Measurements from ENCODE around the gene PC. TPM values are rescaled to one million over a fixed set of nuclear protein-coding genes. Genes with fewer than 3 reads are reported as not detected.

PC gene
- total RNA-seq, 1 donor from 2014 or later: 9.5 TPM

GRCh38 chr11:66883016-66883965, 74.9 kb downstream of the PC start:
- peak; percentile 79 for DNase-seq

GRCh38 chr11:66882561-66883015, 75.6 kb downstream of the PC start:
- DNase-seq: peak; percentile 47

GRCh38 chr11:66881927-66882452, 76.2 kb downstream of the PC start:
- no peak for DNase-seq

GRCh38 chr11:66881451-66881835, 76.7 kb downstream of the PC start:
- no peak for DNase-seq

- DNase-seq: no peak
Observed at GRCh38 chr11:66880496-66881450, 77.4 kb downstream of the PC start.

- DNase-seq: no peak
Observed at GRCh38 chr11:66879999-66880398, 78.2 kb downstream of the PC start.

GRCh38 chr11:66879583-66879982, 78.6 kb downstream of the PC start:
- DNase-seq: no peak

GRCh38 chr11:66879000-66879399, 79.2 kb downstream of the PC start:
- DNase-seq: no peak

GRCh38 chr11:66878474-66878873, 79.7 kb downstream of the PC start:
- DNase-seq: no peak

- DNase-seq: no peak
Observed at GRCh38 chr11:66877588-66878385, 80.4 kb downstream of the PC start.

GRCh38 chr11:66875378-66875777, 82.8 kb downstream of the PC start:
- no peak for DNase-seq

- DNase-seq: no peak
Observed at GRCh38 chr11:66874232-66874631, 84.0 kb downstream of the PC start.

GRCh38 chr11:66871521-66871901, 86.7 kb downstream of the PC start:
- DNase-seq: no peak

GRCh38 chr11:66870616-66871520, 87.3 kb downstream of the PC start:
- DNase-seq: no peak

- no peak for DNase-seq
Observed at GRCh38 chr11:66870131-66870530, 88.1 kb downstream of the PC start.

- DNase-seq: no peak
Observed at GRCh38 chr11:66869567-66869870, 88.7 kb downstream of the PC start.

GRCh38 chr11:66868726-66869566, 89.2 kb downstream of the PC start:
- DNase-seq: no peak

GRCh38 chr11:66868082-66868725, 90.0 kb downstream of the PC start:
- DNase-seq: no peak

- DNase-seq: no peak
Observed at GRCh38 chr11:66867425-66868040, 90.7 kb downstream of the PC start.
